ENCODE data around the gene LMTK2.
A peak's percentile ranks its signal among the peaks of the same experiment; 100 is the strongest.

The LMTK2 gene

GRCh38 chr7:98138672-98139071 is 32.0 kb downstream of the LMTK2 start:
- no peak for DNase-seq

- DNase-seq, result no peak
Observed at GRCh38 chr7:98142658-98143057, 36.0 kb downstream of the LMTK2 start.

GRCh38 chr7:98148607-98149006 is 41.9 kb downstream of the LMTK2 start:
- no peak for DNase-seq

- DNase-seq, result no peak
Observed at GRCh38 chr7:98149116-98149692, 42.5 kb downstream of the LMTK2 start.

- no peak for DNase-seq
Observed at GRCh38 chr7:98151884-98152283, 45.2 kb downstream of the LMTK2 start.

- no peak for DNase-seq
Observed at GRCh38 chr7:98156700-98157099, 50.0 kb downstream of the LMTK2 start.

GRCh38 chr7:98157761-98158160 is 51.1 kb downstream of the LMTK2 start:
- no peak for DNase-seq

- no peak for DNase-seq
Observed at GRCh38 chr7:98162758-98163157, 56.1 kb downstream of the LMTK2 start.

GRCh38 chr7:98163269-98163668 is 56.6 kb downstream of the LMTK2 start:
- no peak for DNase-seq

- no peak for DNase-seq
Observed at GRCh38 chr7:98163704-98164494, 57.2 kb downstream of the LMTK2 start.

GRCh38 chr7:98165827-98166667 is 59.4 kb downstream of the LMTK2 start:
- peak; percentile 59 for DNase-seq

GRCh38 chr7:98166668-98166970 is 60.0 kb downstream of the LMTK2 start:
- DNase-seq, result no peak

- no peak for DNase-seq
Observed at GRCh38 chr7:98167653-98168052, 61.0 kb downstream of the LMTK2 start.

GRCh38 chr7:98168181-98168903 is 61.7 kb downstream of the LMTK2 start:
- DNase-seq, result peak; percentile 79

- DNase-seq, result no peak
Observed at GRCh38 chr7:98168904-98169621, 62.4 kb downstream of the LMTK2 start.

- no peak for DNase-seq
Observed at GRCh38 chr7:98170966-98171365, 64.3 kb downstream of the LMTK2 start.

GRCh38 chr7:98171449-98171848 is 64.8 kb downstream of the LMTK2 start:
- no peak for DNase-seq

- DNase-seq, result no peak
Observed at GRCh38 chr7:98174334-98175259, 67.9 kb downstream of the LMTK2 start.

GRCh38 chr7:98175260-98175940 is 68.7 kb downstream of the LMTK2 start:
- DNase-seq, result no peak

GRCh38 chr7:98177553-98177952 is 70.9 kb downstream of the LMTK2 start:
- DNase-seq, result no peak

GRCh38 chr7:98178321-98178720 is 71.7 kb downstream of the LMTK2 start:
- no peak for DNase-seq
